H9 (cell line): Measurements from ENCODE around the gene SYT2. TPM values are rescaled to one million over a fixed set of nuclear protein-coding genes. Genes with fewer than 3 reads are reported as not detected.

Experiments
- DNase-seq: peaks from one replicate; pipeline ENCODE4 v3.0.0-alpha.2; 2017
- H2AFZ ChIP-seq: one replicate; pipeline ENCODE4 v1.6.1; 2013; ENCODE audit warnings: mild to moderate bottlenecking, low read length, control low read depth, moderate library complexity
- H2AK5ac ChIP-seq: 2 replicates; pipeline ENCODE4 v1.6.1; 2013; ENCODE audit warnings: low read length, control low read depth, mixed read lengths; ENCODE audit not compliant: insufficient read length
- H2BK120ac ChIP-seq: one replicate; pipeline ENCODE4 v1.6.1; 2013; ENCODE audit warnings: low read depth, mild to moderate bottlenecking, low read length, control low read depth, inconsistent platforms; ENCODE audit not compliant: poor library complexity, severe bottlenecking
- H2BK12ac ChIP-seq: 2 replicates; pipeline ENCODE4 v1.6.1; 2013; ENCODE audit warnings: low read length, control low read depth, mixed read lengths, low read depth; ENCODE audit not compliant: insufficient read length
- H2BK15ac ChIP-seq: 2 replicates; pipeline ENCODE4 v1.6.1; 2013; ENCODE audit warnings: low read depth, low read length, control low read depth
- H2BK20ac ChIP-seq: one replicate; pipeline ENCODE4 v1.6.1; 2013; ENCODE audit warnings: low read depth, mild to moderate bottlenecking, low read length, control low read depth, inconsistent platforms; ENCODE audit not compliant: poor library complexity, severe bottlenecking
- H2BK5ac ChIP-seq: 2 replicates; pipeline ENCODE4 v1.6.1; 2013; ENCODE audit warnings: low read length, control low read depth, mixed read lengths; ENCODE audit not compliant: insufficient read length
- H3K14ac ChIP-seq: 2 replicates; pipeline ENCODE4 v1.6.1; 2013; ENCODE audit warnings: low read length, control low read depth; ENCODE audit not compliant: insufficient read depth
- H3K18ac ChIP-seq: 2 replicates; pipeline ENCODE4 v1.6.1; 2013; ENCODE audit warnings: low read depth, mild to moderate bottlenecking, mixed read lengths, low read length, control low read depth; ENCODE audit not compliant: insufficient read length
- H3K23ac ChIP-seq: 2 replicates; pipeline ENCODE4 v1.6.1; 2013; ENCODE audit warnings: low read length, control low read depth, mixed read lengths, low read depth; ENCODE audit not compliant: insufficient read length
- H3K23me2 ChIP-seq: 2 replicates; pipeline ENCODE4 v1.6.1; 2013; ENCODE audit warnings: low read depth, mild to moderate bottlenecking, mixed read lengths, low read length, control low read depth; ENCODE audit not compliant: insufficient read length, poor library complexity, severe bottlenecking
- H3K27ac ChIP-seq: 2 replicates; pipeline ENCODE4 v1.5.1; 2013; ENCODE audit warnings: low read length, control low read depth, mixed read lengths, low read depth; ENCODE audit not compliant: insufficient read length
- H3K27me3 ChIP-seq: 2 replicates; pipeline ENCODE4 v1.6.1; 2013; ENCODE audit warnings: low read length, control low read depth, inconsistent platforms; ENCODE audit not compliant: insufficient read depth
- H3K4ac ChIP-seq: 2 replicates; pipeline ENCODE4 v1.6.1; 2013; ENCODE audit warnings: low read depth, mild to moderate bottlenecking, control low read depth, inconsistent platforms, low read length, moderate library complexity
- H3K4me1 ChIP-seq: 2 replicates; pipeline ENCODE4 v1.6.1; 2013; ENCODE audit warnings: low read length, control low read depth, inconsistent platforms; ENCODE audit not compliant: insufficient read depth
- H3K4me2 ChIP-seq: 2 replicates; pipeline ENCODE4 v1.6.1; 2013; ENCODE audit warnings: low read length, control low read depth, mixed read lengths; ENCODE audit not compliant: insufficient read length, insufficient read depth
- H3K56ac ChIP-seq: 2 replicates; pipeline ENCODE4 v1.6.1; 2013; ENCODE audit warnings: low read depth, mild to moderate bottlenecking, mixed read lengths, low read length, control low read depth; ENCODE audit not compliant: insufficient read length
- H3K79me1 ChIP-seq: 2 replicates; pipeline ENCODE4 v1.6.1; 2013; ENCODE audit warnings: low read depth, mild to moderate bottlenecking, moderate library complexity, low read length, control low read depth, inconsistent platforms; ENCODE audit not compliant: insufficient read depth, poor library complexity, severe bottlenecking
- H3K79me2 ChIP-seq: 2 replicates; pipeline ENCODE4 v1.6.1; 2013; ENCODE audit warnings: low read length, control low read depth, inconsistent platforms; ENCODE audit not compliant: insufficient read depth
- H3K9ac ChIP-seq: 2 replicates; pipeline ENCODE4 v1.6.1; 2013; ENCODE audit warnings: low read length, control low read depth, mixed read lengths; ENCODE audit not compliant: insufficient read length; ENCODE audit errors: extremely low read depth
- H3K9me3 ChIP-seq: one replicate; pipeline ENCODE4 v1.6.1; 2013; ENCODE audit warnings: low read depth, low read length, inconsistent platforms; ENCODE audit not compliant: control insufficient read depth
- H3T11ph ChIP-seq: one replicate; pipeline ENCODE4 v1.6.1; 2013; ENCODE audit warnings: mild to moderate bottlenecking, low read length, control low read depth, inconsistent platforms
- H4K20me1 ChIP-seq: one replicate; pipeline ENCODE4 v1.6.1; 2013; ENCODE audit not compliant: control insufficient read depth, insufficient read length, insufficient read depth
- H4K5ac ChIP-seq: 2 replicates; pipeline ENCODE4 v1.6.1; 2013; ENCODE audit warnings: low read depth, mild to moderate bottlenecking, mixed read lengths, low read length, control low read depth; ENCODE audit not compliant: insufficient read length
- H4K8ac ChIP-seq: replicated peaks from 2 replicates; pipeline ENCODE4 v1.6.1; 2013; ENCODE audit warnings: low read length, control low read depth, mixed read lengths, low read depth; ENCODE audit not compliant: insufficient read length
- H4K91ac ChIP-seq: 2 replicates; pipeline ENCODE4 v1.6.1; 2013; ENCODE audit warnings: low read depth, mild to moderate bottlenecking, moderate library complexity, mixed read lengths, low read length, control low read depth; ENCODE audit not compliant: insufficient read length
- H3K27ac Mint-ChIP-seq, 3 experiments: 2 replicates in 2 of 3; 3 replicates in 1 of 3; pipeline ENCODE4 v1.8.0; 2020 to 2021; ENCODE audit warnings: mixed read lengths in 3 of 3, mild to moderate bottlenecking in 1 of 3, moderate library complexity in 1 of 3
- H3K27me3 Mint-ChIP-seq: 2 replicates; pipeline ENCODE4 v1.8.0; 2021; ENCODE audit warnings: low read depth, mild to moderate bottlenecking, moderate library complexity, mixed read lengths
- H3K36me3 Mint-ChIP-seq, 3 experiments: 2 replicates in 2 of 3; 3 replicates in 1 of 3; pipeline ENCODE4 v1.8.0; 2020 to 2021; ENCODE audit warnings: low read depth in 3 of 3, mixed read lengths in 3 of 3; ENCODE audit not compliant: insufficient read depth in 1 of 3
- H3K4me1 Mint-ChIP-seq, 2 experiments: 2 replicates each; pipeline ENCODE4 v1.8.0; 2020; ENCODE audit warnings: mixed read lengths in 2 of 2
- H3K4me3 Mint-ChIP-seq, 2 experiments: 2 replicates in 1 of 2; 3 replicates in 1 of 2; pipeline ENCODE4 v1.8.0; 2020 to 2021; ENCODE audit warnings: mild to moderate bottlenecking in 2 of 2, mixed read lengths in 2 of 2, moderate library complexity in 1 of 2
- H3K9me3 Mint-ChIP-seq, 2 experiments: 2 replicates in 1 of 2; 3 replicates in 1 of 2; pipeline ENCODE4 v1.8.0; 2020; ENCODE audit warnings: mild to moderate bottlenecking in 2 of 2, mixed read lengths in 2 of 2, moderate library complexity in 1 of 2
- CTCF ChIP-seq: fragments of 200-600 bp; sonication (generic); conservative IDR thresholded peaks from 3 replicates; pipeline ENCODE4 v1.8.0; 2021; ENCODE audit warnings: antibody characterized with exemption, mild to moderate bottlenecking
- WGBS: extraction: QIAGEN DNeasy Blood & Tissue Kit; methylation state at CpG from one replicate; pipeline ENCODE4 v1.1.7; 2013; ENCODE audit warnings: missing lambda C conversion rate, low lambda C conversion rate, mixed read lengths; ENCODE audit not compliant: insufficient read length; ENCODE audit errors: extremely low coverage; 5-methylcytosine and 5-hydroxymethylcytosine counted together
- total RNA-seq: library from RNA; stranded (reverse); gene quantifications from 2 replicates; pipeline ENCODE4 v1.2.1, GENCODE V29; 2021

Gene SYT2
- total RNA-seq, 1 experiment from 2014 or later, result 3.3 TPM

DNA sequence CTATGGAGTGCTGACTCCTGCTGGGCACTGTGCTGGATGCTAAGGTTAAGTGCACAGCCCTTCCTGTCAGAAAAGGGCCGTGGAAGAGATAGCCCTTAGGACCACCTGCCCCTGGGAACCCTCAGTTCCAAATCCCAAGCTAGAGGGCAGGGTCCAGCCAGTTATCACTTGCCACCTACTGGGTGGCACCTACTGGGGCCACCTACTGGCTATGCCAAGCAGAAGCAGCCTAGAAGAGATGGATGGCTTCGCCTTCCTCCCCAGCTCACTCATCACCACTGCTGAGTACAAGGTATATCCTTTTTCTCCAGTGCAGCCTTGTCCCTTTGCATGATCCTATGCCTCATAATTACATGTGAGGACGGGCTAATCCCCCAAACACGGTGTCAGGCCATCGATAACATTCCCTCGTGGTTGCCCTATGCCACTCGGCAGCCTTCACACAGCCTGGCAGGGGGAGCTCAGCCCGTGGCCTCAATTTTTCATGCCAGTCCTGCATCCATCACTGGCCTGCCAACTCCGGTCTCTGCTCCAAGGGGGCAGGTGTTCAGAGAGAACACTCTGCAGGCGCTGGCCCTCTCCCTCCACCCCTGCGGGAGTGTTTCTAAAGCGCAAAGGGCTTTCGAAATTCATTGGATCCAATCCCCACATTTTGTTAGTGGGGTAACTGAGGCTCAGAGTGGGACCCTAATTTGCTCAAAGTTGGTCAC is 49.0 kb downstream of the SYT2 start:
- Histone ChIP-seq H2BK5ac (no peak overlapping the region), H4K8ac (no peak overlapping the region), H3K9ac (no peak overlapping the region), H3K4me2 (no peak overlapping the region), H3K18ac (no peak overlapping the region), H4K5ac (no peak overlapping the region), H2AK5ac (no peak overlapping the region), H4K20me1 (no peaks in the 10 kb centered on the region), H3K79me2 (no peaks in the 10 kb centered on the region), H2AFZ (no peak overlapping the region), H3K27me3 (no peaks in the 10 kb centered on the region), H2BK20ac (no peak overlapping the region), H2BK120ac (no peak overlapping the region), H2BK12ac (no peak overlapping the region), H3K79me1 (no peaks in the 10 kb centered on the region), H3K23ac (no peak overlapping the region), H3K9me3 (no peaks in the 10 kb centered on the region), H3T11ph (no peak overlapping the region), H3K4ac (no peak overlapping the region), H3K14ac (no peak overlapping the region), H3K27ac (no peak overlapping the region), H3K56ac (no peak overlapping the region), H2BK15ac (no peak overlapping the region), H4K91ac (no peak overlapping the region), H3K4me1 (no peaks in the 10 kb centered on the region), H3K23me2 (no peaks in the 10 kb centered on the region)
- TF ChIP-seq CTCF, result peak; percentile 58
- Mint-ChIP-seq H3K4me1 (peaks cover 3 to 8% of the 10 kb centered on the region in 2 experiments), H3K36me3 (no peaks in the 10 kb centered on the region), H3K27ac (no peak overlapping the region), H3K4me3 (no peak overlapping the region), H3K9me3 (no peaks in the 10 kb centered on the region), H3K27me3 (peaks cover 5% of the 10 kb centered on the region)
- WGBS, result no CpG with 5 or more reads among the region's 13 CpGs
- no peak for DNase-seq
